Amniotic epithelial cell (primary cell): ENCODE results near the gene RPL12.
A peak's percentile ranks its signal among the peaks of the same experiment; 100 is the strongest.

ENCODE experiments used
- DNase-seq: peaks from one replicate; pipeline ENCODE4 v3.0.0-alpha.2; 2010; ENCODE audit warnings: low read depth

RPL12 gene

GRCh38 chr9:127438394-127438793 is 12.8 kb downstream of the RPL12 start:
- no peak for DNase-seq

- no peak for DNase-seq
These were observed 13.5 kb downstream of the RPL12 start for GRCh38 chr9:127437497-127438264.

GRCh38 chr9:127430415-127430814 is 20.8 kb downstream of the RPL12 start:
- DNase-seq: no peak

- DNase-seq: no peak
These were observed 22.9 kb downstream of the RPL12 start for GRCh38 chr9:127428348-127428747.

- DNase-seq: no peak
These were observed 24.4 kb downstream of the RPL12 start for GRCh38 chr9:127426756-127427155.

- no peak for DNase-seq
These were observed 26.6 kb downstream of the RPL12 start for GRCh38 chr9:127424676-127424999.

GRCh38 chr9:127423934-127424675 is 27.1 kb downstream of the RPL12 start, which contains the start of gene ZNF79:
Gene ZNF79 (plus strand): TSS chr9:127424382. CDS start chr9:127424788, 406 bp downstream.
- DNase-seq: peak; percentile 88

GRCh38 chr9:127423476-127423933 is 27.7 kb downstream of the RPL12 start:
- DNase-seq: no peak

- no peak for DNase-seq
These were observed 28.4 kb downstream of the RPL12 start for GRCh38 chr9:127422787-127423186.

GRCh38 chr9:127422133-127422782 is 28.9 kb downstream of the RPL12 start:
- no peak for DNase-seq

- no peak for DNase-seq
These were observed 30.1 kb downstream of the RPL12 start for GRCh38 chr9:127421057-127421456.

GRCh38 chr9:127419348-127419747 is 31.9 kb downstream of the RPL12 start:
- DNase-seq: no peak

GRCh38 chr9:127418037-127418471 is 33.2 kb downstream of the RPL12 start:
- DNase-seq: no peak

GRCh38 chr9:127417131-127418036 is 33.8 kb downstream of the RPL12 start:
- DNase-seq: peak; percentile 33

- no peak for DNase-seq
These were observed 35.5 kb downstream of the RPL12 start for GRCh38 chr9:127415657-127416056.

- no peak for DNase-seq
These were observed 36.1 kb downstream of the RPL12 start for GRCh38 chr9:127415141-127415540.

GRCh38 chr9:127411122-127411521 is 40.1 kb downstream of the RPL12 start:
- no peak for DNase-seq

GRCh38 chr9:127407492-127407843 is 43.7 kb downstream of the RPL12 start:
- no peak for DNase-seq

GRCh38 chr9:127406799-127407491 is 44.3 kb downstream of the RPL12 start:
- DNase-seq: no peak

- DNase-seq: no peak
These were observed 45.7 kb downstream of the RPL12 start for GRCh38 chr9:127405344-127406125.
